ENCODE measurements around the gene RORC.
A peak's percentile ranks its signal among the peaks of the same experiment; 100 is the strongest.
"Not testable (repeated sequence)": the region's sequence is repeated elsewhere in the genome, so short reads cannot be mapped to it uniquely, and the experiment has no call there.

The RORC gene

DNA sequence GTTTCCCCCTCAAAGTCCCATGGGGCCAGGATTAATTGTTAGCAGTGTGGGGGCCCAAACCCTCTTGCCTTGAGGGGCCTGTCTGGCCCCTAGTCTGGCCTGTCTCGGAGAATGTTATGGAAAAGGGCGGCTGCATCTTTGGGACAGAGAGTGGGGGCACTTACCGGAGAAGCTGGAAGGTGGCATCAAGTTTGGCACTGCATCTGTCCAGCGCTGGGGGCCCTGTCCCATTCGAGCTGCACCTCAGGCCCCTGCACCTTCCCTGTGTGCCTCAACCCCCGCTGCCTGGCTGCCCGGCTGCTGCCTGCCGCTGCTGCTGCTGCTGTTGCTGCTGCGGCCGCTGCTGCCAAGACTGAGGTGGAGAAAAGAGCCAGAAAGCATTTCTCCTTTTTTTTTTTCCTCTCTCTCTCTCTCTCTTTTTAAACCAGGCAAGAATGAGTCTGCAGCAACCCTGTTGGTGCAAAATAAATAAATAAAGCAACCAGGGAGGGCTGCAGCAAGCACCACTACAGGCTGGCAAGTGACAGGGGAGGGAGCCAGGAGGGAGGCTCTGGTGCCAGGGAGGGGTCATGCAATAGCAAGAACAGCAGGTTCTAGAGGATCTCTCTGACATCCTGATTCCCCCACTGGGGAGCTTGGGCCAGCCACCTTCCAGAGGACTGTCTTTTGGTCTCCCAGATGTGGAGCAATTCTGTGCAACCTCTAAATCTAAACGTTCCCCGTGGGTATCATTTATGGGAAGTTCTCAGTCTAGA lies 26.4 kb downstream of the RORC start, which contains the start of gene LINGO4:
LINGO4 (minus strand) TSS at position 354 of the 755 bp plus-strand sequence. CDS start 2,715 bp downstream, outside the sequence.
- DNase-seq (ENCODE audit: low spot score), result no peak

GRCh38 chr1:151803915-151804314 lies 27.7 kb downstream of the RORC start:
- DNase-seq (ENCODE audit: low spot score), result no peak

DNA sequence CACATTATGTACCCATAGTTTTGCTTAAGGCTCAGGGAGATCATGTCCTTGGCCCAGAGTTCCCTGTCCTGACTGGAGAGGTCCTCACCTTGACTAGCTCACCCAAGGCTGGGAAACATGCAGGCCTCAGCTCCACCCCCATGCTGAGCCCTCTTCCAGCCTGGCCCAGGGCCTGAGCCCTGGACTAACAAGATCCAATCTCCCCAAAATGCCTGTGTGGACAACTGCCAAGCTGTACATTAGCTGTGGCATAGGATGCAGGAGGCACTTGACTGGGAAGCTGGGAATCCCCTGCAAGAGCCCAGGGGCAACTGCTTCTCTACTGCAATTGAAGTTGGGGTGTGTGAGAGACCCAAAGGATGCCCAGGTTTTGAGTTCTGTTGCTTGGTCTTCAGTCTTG lies 28.4 kb downstream of the RORC start:
- no peak for DNase-seq (ENCODE audit: low spot score)

- no peak for DNase-seq (ENCODE audit: low spot score)
These were observed 29.2 kb downstream of the RORC start for GRCh38 chr1:151802372-151802771.

DNA sequence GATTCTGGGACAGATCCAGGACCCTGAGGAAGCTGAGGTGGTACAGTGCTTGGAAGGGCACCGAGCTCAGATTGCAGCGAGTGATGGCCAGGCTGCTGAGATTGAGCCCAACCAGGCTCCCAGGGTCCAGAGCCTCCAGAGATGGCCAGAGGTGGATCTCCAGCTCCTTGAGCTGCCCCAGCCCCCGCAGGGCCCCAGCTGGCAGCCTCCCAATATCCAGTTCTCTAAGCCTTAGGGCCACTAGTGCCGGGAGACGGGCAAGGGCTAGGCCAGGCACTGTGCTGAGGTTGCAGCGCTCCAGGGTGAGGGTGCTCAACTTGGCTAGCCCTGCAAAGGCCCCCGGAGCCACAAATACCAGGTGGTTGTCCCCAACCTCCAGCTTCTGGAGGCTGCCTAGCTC lies 29.8 kb downstream of the RORC start:
- no peak for DNase-seq (ENCODE audit: low spot score)

GRCh38 chr1:151801310-151801820 lies 30.2 kb downstream of the RORC start:
- DNase-seq (ENCODE audit: low spot score), result no peak

GRCh38 chr1:151800830-151801229 lies 30.8 kb downstream of the RORC start:
- DNase-seq (ENCODE audit: low spot score), result no peak

- DNase-seq (ENCODE audit: low spot score), result no peak
These were observed 32.2 kb downstream of the RORC start for GRCh38 chr1:151799179-151800022.

DNA sequence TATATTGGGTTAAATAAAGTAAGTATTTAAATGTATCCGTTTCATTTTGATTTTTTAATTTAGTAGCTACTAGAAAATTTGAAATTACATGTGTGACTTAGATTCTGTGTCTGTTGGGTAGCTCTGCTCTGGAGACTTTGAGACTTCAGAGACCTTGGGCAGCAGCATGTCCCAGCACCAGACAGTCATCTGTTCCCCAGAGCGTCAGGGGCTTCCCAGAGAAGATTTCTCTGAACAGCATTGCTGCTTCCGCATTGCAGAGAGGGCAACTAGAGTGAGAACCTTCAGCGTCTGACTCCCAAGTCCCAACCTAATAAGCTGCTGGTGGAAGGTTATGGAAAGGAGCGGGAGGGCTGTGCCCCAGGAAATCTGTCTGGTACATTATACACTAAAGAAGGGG lies 33.0 kb downstream of the RORC start:
- no peak for DNase-seq (ENCODE audit: low spot score)

DNA sequence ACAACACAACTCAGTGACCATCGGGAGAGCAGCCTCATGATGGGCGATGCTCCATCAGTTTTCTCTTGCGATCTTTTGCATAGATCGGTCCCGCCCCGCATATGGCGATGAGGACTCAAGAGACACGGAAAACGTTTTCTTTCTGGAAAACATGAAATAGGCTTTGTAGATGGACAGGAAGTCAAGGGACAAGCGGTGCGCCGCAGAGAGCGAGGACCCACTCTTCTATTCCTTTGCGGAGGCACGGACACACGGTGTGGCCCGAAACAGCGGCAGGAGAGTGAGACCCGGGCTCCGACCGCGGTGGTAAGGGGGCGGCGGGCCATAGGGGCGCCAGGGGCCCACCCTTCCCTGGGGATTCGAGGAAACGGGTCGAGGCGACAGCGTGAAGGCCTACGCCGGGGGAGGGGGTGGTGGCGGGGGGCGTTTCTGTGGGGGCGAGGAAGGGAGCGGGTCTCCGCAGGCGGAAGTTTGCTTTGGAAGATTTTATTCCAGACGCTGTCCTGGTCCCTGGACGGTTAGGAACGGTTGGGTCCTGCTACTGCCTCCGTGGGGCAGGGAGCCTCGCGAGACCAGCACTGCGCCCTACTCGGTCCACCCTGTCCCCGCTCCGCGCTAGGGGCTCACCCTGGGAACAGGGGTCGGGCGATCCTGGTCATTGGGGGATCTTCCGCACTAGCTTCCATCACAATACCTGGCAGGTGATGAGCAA lies 40.5 kb downstream of the RORC start:
- DNase-seq (ENCODE audit: low spot score), result no peak

DNA sequence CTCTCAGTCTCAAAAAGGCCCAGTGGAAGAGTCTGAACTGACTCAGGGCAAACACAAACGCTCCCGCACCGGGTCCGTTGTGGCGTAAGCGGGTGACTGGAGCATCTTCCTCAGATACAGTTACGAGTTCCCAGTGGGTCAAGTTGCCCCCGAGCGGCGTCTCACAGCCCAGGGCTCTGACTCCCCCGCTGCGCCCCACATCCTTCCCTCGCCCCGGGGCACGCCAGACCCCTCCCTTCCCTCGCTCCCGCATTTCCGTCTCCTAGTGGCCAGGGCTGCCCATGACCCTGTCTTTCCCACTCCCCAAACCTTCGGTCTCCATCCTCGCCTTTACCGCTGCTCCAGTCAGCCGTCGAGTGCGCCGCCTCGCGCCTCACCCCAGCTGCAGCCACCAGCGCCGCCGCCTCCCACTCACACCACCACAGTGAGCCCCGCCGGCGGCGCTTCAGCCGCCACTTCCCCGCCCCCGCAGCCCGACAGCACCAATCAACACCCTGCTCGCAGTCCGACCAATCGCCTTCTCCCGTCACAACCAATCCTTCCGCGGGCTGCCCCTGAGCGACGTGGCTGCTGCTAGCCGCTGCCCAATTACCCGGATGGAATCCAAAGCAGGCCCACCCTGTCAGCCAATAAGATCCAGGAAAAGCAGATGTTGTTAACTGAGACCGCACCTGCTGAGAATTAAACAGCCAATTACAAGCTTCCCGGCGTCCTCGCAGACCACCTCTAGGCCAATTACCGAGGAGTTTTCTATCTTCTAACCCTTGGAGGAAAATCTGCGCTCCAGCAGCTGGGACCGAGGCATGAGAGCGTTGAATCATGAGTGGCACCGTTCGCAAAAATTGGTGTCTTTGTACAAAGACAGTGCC lies 41.3 kb downstream of the RORC start, which contains the start of gene TDRKH:
TDRKH (minus strand) TSS at position 430 of the 869 bp plus-strand sequence. CDS start 7,478 bp downstream, outside the sequence.
- DNase-seq (ENCODE audit: low spot score), result peak; percentile 99

DNA sequence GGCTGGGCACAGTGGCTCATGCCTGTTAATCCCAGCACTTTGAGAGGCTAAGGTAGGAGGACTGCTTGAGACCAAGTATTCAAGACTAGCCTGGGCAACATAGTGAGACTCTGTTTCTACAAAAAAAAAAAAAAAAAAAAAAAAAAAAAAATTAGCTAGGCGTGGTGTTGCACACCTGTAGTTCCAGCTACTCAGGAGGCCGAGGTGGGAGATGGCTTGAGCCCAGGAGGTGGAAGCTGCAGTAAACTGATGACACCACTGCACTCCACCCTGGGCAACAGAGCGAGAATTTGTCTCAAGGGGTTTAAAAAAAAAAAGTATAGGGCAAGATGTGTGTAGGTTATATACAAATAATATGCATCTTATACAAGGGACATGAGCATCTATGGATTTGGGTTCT lies 43.9 kb downstream of the RORC start:
- DNase-seq (ENCODE audit: low spot score), result no peak

- DNase-seq (ENCODE audit: low spot score), result no peak
These were observed 47.8 kb downstream of the RORC start for GRCh38 chr1:151783796-151784195.

GRCh38 chr1:151782741-151783140 lies 48.9 kb downstream of the RORC start:
- no peak for DNase-seq (ENCODE audit: low spot score)

DNA sequence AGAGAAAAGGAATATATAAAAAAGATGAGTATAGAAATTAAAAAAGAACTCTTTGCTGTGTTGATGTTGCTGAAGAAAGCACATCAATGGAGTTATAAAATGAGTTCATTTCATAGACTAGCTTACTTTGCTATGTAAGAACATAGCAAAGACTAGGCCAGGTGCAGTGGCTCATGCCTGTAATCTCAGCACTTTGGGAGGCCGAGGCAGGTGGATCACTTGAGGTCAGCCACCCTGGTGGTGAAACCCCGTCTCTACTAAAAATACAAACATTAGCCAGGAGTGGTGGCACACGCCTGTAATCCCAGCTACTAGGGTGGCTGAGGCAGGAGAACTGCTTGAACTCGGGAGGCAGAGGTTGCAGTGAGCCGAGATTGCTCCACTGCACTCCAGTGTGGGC lies 49.6 kb downstream of the RORC start:
- DNase-seq (ENCODE audit: low spot score), result not testable (repeated sequence)

DNA sequence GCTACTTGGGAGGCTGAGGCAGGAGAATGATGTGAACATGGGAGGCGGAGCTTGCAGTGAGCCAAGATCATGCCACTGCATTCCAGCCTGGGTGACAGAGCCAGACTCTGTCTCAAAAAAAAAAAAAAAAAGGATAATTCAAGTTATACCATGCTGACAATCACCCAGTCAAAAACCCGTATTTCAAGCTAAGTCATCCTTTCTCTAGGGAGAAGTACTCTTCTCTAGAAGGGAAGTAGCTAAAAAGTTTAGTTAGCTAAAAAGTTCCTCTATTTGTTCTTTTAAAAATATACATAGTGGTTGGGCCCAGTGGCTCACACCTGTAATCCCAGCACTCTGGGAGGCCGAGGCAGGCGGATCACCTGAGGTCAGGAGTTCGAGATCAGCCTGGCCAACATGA lies 50.9 kb downstream of the RORC start:
- not testable (repeated sequence) for DNase-seq (ENCODE audit: low spot score)

DNA sequence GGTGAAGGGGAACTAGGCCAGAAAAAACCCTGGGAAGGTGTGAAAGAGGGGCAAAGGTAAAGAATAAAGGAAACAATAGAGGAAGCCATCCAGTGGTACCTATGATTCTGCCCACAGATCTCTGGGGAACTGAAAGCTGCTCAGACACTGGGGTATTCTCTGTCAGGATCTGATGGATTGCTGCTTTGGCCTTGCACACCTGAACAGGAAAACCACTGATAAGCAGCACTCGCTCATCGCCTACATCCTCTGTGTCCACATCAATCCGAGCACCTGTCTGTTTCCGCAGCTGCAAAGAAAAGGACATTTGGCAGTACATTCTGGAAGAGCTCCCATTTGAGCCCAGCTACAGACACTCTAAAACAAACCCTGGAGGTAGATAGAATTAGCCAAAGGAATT lies 51.8 kb downstream of the RORC start:
- DNase-seq (ENCODE audit: low spot score), result no peak

GRCh38 chr1:151777317-151777716 lies 54.3 kb downstream of the RORC start:
- no peak for DNase-seq (ENCODE audit: low spot score)

GRCh38 chr1:151776665-151777062 lies 54.9 kb downstream of the RORC start:
- DNase-seq (ENCODE audit: low spot score), result no peak

GRCh38 chr1:151775894-151776664 lies 55.5 kb downstream of the RORC start:
- no peak for DNase-seq (ENCODE audit: low spot score)
